22Rv1 (cell line): ENCODE measurements around the gene FARP1.

Experiments used
- H3K27ac ChIP-seq: fragments of 450-650 bp; 2 replicates; pipeline ENCODE4 v1.5.1; 2017
- ZFX ChIP-seq: fragments of 450-650 bp; IDR thresholded peaks from 2 replicates; pipeline ENCODE4 v1.6.1; 2017; ENCODE audit warnings: antibody characterized with exemption, borderline replicate concordance
- TF ChIP-seq, protein P1 (sequence below): fragments of 450-650 bp; IDR thresholded peaks from 2 replicates; pipeline ENCODE4 v1.5.1; 2017; ENCODE audit warnings: mild to moderate bottlenecking

The FARP1 gene

DNA sequence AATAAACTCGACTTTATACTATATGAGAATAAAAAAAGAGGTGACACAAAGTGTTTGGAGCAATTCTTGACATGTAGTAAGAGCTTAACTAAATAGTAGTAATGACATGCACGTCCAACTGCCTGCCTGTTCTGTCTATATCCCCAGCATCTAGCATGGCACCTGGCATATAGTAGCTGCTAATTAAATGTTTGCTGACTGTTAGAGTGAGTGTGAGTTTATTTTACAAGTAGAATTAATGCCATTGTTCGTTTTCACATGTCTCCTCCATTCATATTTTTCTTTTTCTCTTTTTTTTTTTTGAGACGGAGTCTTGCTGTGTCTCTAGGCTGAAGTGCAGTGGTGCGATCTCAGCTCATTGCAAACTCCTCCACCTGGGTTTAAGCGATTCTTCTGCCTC, 72.6 kb downstream of the FARP1 start:
- no peak for TF ChIP-seq ZFX
- TF ChIP-seq, protein P1, sequence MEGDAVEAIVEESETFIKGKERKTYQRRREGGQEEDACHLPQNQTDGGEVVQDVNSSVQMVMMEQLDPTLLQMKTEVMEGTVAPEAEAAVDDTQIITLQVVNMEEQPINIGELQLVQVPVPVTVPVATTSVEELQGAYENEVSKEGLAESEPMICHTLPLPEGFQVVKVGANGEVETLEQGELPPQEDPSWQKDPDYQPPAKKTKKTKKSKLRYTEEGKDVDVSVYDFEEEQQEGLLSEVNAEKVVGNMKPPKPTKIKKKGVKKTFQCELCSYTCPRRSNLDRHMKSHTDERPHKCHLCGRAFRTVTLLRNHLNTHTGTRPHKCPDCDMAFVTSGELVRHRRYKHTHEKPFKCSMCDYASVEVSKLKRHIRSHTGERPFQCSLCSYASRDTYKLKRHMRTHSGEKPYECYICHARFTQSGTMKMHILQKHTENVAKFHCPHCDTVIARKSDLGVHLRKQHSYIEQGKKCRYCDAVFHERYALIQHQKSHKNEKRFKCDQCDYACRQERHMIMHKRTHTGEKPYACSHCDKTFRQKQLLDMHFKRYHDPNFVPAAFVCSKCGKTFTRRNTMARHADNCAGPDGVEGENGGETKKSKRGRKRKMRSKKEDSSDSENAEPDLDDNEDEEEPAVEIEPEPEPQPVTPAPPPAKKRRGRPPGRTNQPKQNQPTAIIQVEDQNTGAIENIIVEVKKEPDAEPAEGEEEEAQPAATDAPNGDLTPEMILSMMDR = no peak
- no peak overlapping the region for H3K27ac ChIP-seq

DNA sequence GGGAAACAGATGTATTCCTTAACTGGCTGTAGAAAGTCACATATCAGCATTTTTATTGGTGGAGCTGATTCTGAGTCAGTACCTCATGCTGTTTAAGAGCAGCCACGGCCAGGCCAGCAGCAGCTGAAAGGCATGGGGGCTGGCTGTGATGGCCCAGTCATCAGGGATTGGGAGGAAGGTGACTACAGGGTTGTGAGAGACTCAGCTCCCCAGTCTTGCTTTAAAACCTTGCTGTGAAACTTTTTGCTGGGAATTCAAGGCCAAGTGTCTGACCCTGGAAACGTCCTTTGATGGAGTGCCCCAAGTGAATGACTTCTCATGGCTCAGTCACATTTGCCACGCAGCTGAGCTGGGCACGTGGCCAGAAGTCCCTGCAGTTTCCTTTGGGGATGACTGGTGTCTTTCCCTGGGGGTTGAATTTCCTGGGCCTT, 73.3 kb downstream of the FARP1 start:
- no peak for TF ChIP-seq ZFX
- TF ChIP-seq, protein P1 = no peak
- H3K27ac ChIP-seq = no peak overlapping the region

DNA sequence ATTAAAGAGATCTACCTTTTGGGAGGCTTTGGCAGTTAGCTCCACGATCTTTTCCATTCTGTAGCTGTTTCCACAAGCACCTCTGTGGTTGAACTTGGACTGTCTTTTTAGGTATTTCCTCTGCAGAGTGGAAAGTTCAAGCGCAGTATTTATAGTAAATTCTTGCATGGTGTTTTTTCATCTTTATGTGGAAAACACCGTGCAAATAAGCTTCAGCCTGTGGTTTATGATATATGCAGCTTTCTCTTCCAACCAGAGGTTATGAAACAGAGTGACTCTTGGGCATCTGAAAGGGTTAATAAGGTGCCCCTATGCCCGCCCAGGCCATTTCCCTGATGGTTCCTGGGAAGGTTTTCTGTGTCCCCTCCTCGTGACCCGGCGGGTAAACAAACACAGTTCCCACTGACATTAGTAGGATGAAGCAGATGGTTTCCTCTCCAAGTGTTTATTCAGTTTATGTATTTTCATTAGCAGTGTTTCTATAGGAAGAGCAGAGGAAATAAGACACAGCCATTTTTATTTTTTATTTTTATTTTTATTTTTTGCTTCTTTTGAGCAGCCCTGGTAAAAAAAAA, 73.9 kb downstream of the FARP1 start:
- H3K27ac ChIP-seq = no peak overlapping the region
- TF ChIP-seq ZFX = no peak
- TF ChIP-seq, protein P1 = no peak

DNA sequence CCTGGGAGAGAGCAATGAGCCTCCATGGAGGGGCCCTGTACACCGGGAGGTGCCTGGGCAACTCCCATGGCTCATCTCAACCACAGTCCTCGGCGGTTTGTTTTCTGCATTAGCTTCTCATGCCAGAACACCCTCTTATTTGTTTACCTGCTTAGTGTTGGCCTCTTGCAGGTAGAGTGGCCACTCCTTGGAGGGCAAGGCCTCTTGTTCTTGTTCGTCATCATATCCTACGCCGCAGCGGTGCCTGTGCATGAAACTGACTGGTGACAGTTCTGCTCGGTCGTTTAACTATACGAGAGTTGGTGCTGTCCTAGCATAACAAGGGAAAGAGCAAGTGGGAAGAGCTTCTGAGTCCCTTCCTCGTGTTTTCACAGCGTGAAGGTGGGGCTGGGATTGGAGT, 74.7 kb downstream of the FARP1 start:
- no peak overlapping the region for H3K27ac ChIP-seq
- TF ChIP-seq, protein P1 = no peak
- TF ChIP-seq ZFX = no peak

DNA sequence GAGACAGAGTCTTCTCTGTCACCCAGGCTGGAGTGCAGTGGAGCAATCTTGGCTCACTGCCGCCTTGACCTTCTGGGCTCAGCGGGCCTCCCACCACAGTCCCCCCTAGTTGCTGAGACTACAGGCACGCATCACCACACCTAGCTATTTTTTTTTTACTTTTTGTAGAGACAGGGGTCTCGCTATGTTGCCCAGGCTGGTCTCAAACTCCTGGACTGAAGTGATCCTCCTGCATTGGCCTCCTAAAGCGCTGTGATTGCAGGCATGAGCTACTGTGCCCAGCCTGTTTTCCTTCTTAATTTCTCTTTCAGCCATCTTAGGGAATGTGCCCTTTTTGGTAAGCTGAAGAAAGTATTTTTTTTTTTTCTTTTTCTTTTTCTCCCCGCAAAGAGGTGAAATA, 76.8 kb downstream of the FARP1 start:
- H3K27ac ChIP-seq = no peak overlapping the region
- TF ChIP-seq, protein P1 = no peak
- no peak for TF ChIP-seq ZFX

DNA sequence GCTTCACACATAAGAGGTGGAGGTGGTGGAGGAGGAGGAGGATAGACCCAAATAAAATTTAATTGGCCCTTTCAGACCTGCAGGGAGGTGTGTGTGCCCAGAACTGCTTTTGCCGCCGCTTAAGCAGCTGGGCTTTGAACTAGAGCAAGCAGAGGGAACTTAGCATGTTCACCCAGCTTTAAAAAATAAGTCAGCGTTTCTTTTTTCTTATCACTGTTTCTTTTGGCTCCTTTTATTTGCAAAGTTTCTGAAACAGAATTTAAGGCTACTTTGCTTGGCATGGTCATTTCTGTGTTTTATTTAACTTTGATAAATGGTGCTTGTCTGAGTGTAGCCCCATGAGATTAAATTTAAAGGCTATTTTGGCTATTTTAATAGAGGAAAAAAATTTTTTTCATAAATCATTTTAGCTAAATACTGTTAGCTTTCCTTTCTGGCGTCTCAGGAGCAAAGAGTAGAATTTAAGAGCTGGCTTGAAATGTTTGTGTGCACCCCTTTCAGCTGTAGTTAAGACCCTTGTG, 77.4 kb downstream of the FARP1 start:
- TF ChIP-seq, protein P1 = no peak
- no peak for TF ChIP-seq ZFX
- no peak overlapping the region for H3K27ac ChIP-seq

DNA sequence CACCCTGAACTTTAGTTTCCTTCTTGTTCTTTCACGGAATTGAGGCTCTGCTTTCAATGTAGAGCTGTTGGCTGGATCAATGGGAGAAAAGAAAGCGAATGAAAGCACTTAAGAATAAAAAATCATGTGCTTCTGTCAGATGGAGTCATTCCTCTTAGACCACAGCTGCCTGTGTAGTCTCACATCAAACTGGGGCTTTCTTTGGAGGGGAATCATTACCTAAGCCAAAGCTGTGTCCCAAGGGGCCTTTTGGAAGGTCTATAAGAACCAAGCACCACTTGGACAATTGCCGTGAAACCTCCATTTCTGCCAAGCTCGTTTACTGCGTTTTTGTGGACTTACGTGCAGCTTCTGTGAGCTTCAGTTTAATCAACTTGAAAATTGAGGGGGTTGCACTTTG, 78.3 kb downstream of the FARP1 start:
- TF ChIP-seq ZFX = no peak
- TF ChIP-seq, protein P1 = no peak
- H3K27ac ChIP-seq = no peak overlapping the region
